Measurements from ENCODE around the gene WNT9A. TPM values are rescaled to one million over a fixed set of nuclear protein-coding genes. Genes with fewer than 3 reads are reported as not detected.

WNT9A gene
- total and polyA plus RNA-seq, 4 donors, result 0.03 to 0.08 TPM; not detected in 2

GRCh38 chr1:227899141-227899819, 48.5 kb downstream of the WNT9A start:
- Histone ChIP-seq H3K9me3 (ENCODE audit: control insufficient read depth in 4 of 4, low read length in 3 of 4) (no peaks in the 10 kb centered on the region), H3K27ac (ENCODE audit: low read depth in 1 of 2, low read length in 2 of 2) (no peak overlapping the region), H3K36me3 (ENCODE audit: control insufficient read depth in 4 of 4, insufficient read depth in 3 of 4, low read depth in 1 of 4, low read length in 3 of 4) (no peaks in the 10 kb centered on the region), H3K4me1 (ENCODE audit: control insufficient read depth in 4 of 4, insufficient read depth in 4 of 4, low read length in 3 of 4) (no peaks in the 10 kb centered on the region), H3K4me3 (ENCODE audit: low read depth in 1 of 3, low read length in 3 of 3) (no peak overlapping the region), H3K9ac (ENCODE audit: low read depth in 1 of 2, low read length in 2 of 2) (no peak overlapping the region), H3K27me3 (ENCODE audit: control insufficient read depth in 4 of 4, insufficient read depth in 4 of 4, low read length in 3 of 4) (no peaks in the 10 kb centered on the region)
- no peak for TF ChIP-seq FOXA2 (IDR thresholded peaks at IDR 0.05)
- TF ChIP-seq ZBTB33 (IDR thresholded peaks at IDR 0.05), result no peak
- TF ChIP-seq YY1 (IDR thresholded peaks at IDR 0.05), result no peak
- no peak for TF ChIP-seq NR2F2 (IDR thresholded peaks at IDR 0.05)
- TF ChIP-seq JUND (IDR thresholded peaks at IDR 0.05), result no peak
- WGBS, result 63% methylated on average over 12 of the region's 12 CpGs
- no peak for DNase-seq (ENCODE audit: low spot score)

- no peak for TF ChIP-seq SP1 (IDR thresholded peaks at IDR 0.05)
- TF ChIP-seq JUND (IDR thresholded peaks at IDR 0.05), result no peak
- no peak for TF ChIP-seq ZBTB33 (IDR thresholded peaks at IDR 0.05)
- TF ChIP-seq HNF4G (IDR thresholded peaks at IDR 0.05), result no peak
- TF ChIP-seq MAX (IDR thresholded peaks at IDR 0.05), result no peak
- no peak for TF ChIP-seq HNF4A (conservative IDR thresholded peaks at IDR 0.05)
- no peak for TF ChIP-seq REST (IDR thresholded peaks at IDR 0.05)
- no peak for TF ChIP-seq GABPA (IDR thresholded peaks at IDR 0.05 in 1 of 2, conservative IDR thresholded peaks at IDR 0.05 in 1 of 2)
- TF ChIP-seq ATF3 (IDR thresholded peaks at IDR 0.05), result no peak
- no peak for TF ChIP-seq EGR1 (IDR thresholded peaks at IDR 0.05; ENCODE audit: low read depth in 2 of 2)
- TF ChIP-seq FOXA1 (IDR thresholded peaks at IDR 0.05), result no peak
- TF ChIP-seq RXRA (IDR thresholded peaks at IDR 0.05), result no peak
- no peak for TF ChIP-seq RAD21 (IDR thresholded peaks at IDR 0.05)
- TF ChIP-seq FOXA2 (IDR thresholded peaks at IDR 0.05), result no peak
- whole genome bisulfite sequencing, result 67% methylated on average over 12 of the region's 12 CpGs
- H3K9ac ChIP-seq (ENCODE audit: low read depth in 1 of 2, low read length in 2 of 2), result no peak overlapping the region
- no peaks in the 10 kb centered on the region for H3K4me1 ChIP-seq (ENCODE audit: control insufficient read depth in 4 of 4, insufficient read depth in 4 of 4, low read length in 3 of 4)
- no peak for DNase-seq (ENCODE audit: low spot score)
- no peak overlapping the region for H3K4me3 ChIP-seq (ENCODE audit: low read depth in 1 of 3, low read length in 3 of 3)
- H3K9me3 ChIP-seq (ENCODE audit: control insufficient read depth in 4 of 4, low read length in 3 of 4), result no peaks in the 10 kb centered on the region
- no peaks in the 10 kb centered on the region for H3K27me3 ChIP-seq (ENCODE audit: control insufficient read depth in 4 of 4, insufficient read depth in 4 of 4, low read length in 3 of 4)
- H3K27ac ChIP-seq (ENCODE audit: low read depth in 1 of 2, low read length in 2 of 2), result no peak overlapping the region
- no peaks in the 10 kb centered on the region for H3K36me3 ChIP-seq (ENCODE audit: control insufficient read depth in 4 of 4, insufficient read depth in 3 of 4, low read depth in 1 of 4, low read length in 3 of 4)
These were observed 49.1 kb downstream of the WNT9A start for GRCh38 chr1:227898502-227899140.
